ENCODE results near the gene SLC35E2B.
A peak's percentile ranks its signal among the peaks of the same experiment; 100 is the strongest.

The SLC35E2B gene

GRCh38 chr1:1669468-1670440, 22.8 kb downstream of the SLC35E2B start:
- Histone ChIP-seq H3K4me1 (ENCODE audit: insufficient read depth, low read length, severe bottlenecking) (peaks cover 2% of the 10 kb centered on the region), H3F3A (ENCODE audit: insufficient read depth, low read length) (no peaks in the 10 kb centered on the region), H3K9me3 (ENCODE audit: low read length) (no peaks in the 10 kb centered on the region), H3K9me2 (ENCODE audit: low read depth, low read length) (no peaks in the 10 kb centered on the region), H3K9ac (ENCODE audit: low read length) (no peak overlapping the region), H3K79me2 (ENCODE audit: insufficient read depth, low read length) (no peaks in the 10 kb centered on the region), H2AFZ (ENCODE audit: low read length) (no peak overlapping the region), H4K20me1 (ENCODE audit: insufficient read depth, low read length) (no peaks in the 10 kb centered on the region), H3K36me3 (ENCODE audit: insufficient read depth, low read length) (peaks cover 39% of the 10 kb centered on the region; the same call in 1 of the 2 replicates), H3K27me3 (ENCODE audit: insufficient read depth, low read length) (no peaks in the 10 kb centered on the region), H3K4me2 (ENCODE audit: low read length) (no peak overlapping the region), H3K27ac (ENCODE audit: low read depth, low read length, poor library complexity, severe bottlenecking) (no peak overlapping the region), H3K4me3 (ENCODE audit: low read depth, low read length, poor library complexity, severe bottlenecking) (no peak overlapping the region)
- no peak for TF ChIP-seq CTCF (IDR thresholded peaks at IDR 0.05; ENCODE audit: low read length)
- TF ChIP-seq EZH2 (IDR thresholded peaks at IDR 0.05; ENCODE audit: borderline replicate concordance, low read length), result no peak

GRCh38 chr1:1666526-1666925, 26.1 kb downstream of the SLC35E2B start:
- TF ChIP-seq CTCF (IDR thresholded peaks at IDR 0.05; ENCODE audit: low read length), result no peak
- no peak for TF ChIP-seq EZH2 (IDR thresholded peaks at IDR 0.05; ENCODE audit: borderline replicate concordance, low read length)

GRCh38 chr1:1665815-1666251, 26.8 kb downstream of the SLC35E2B start:
- no peak overlapping the region for H3K27ac ChIP-seq (ENCODE audit: low read depth, low read length, poor library complexity, severe bottlenecking)
- no peaks in the 10 kb centered on the region for H3F3A ChIP-seq (ENCODE audit: insufficient read depth, low read length)
- H3K79me2 ChIP-seq (ENCODE audit: insufficient read depth, low read length), result no peaks in the 10 kb centered on the region
- H3K4me2 ChIP-seq (ENCODE audit: low read length), result no peak overlapping the region
- H3K4me3 ChIP-seq (ENCODE audit: low read depth, low read length, poor library complexity, severe bottlenecking), result no peak overlapping the region
- TF ChIP-seq EZH2 (IDR thresholded peaks at IDR 0.05; ENCODE audit: borderline replicate concordance, low read length) (no peak), CTCF (IDR thresholded peaks at IDR 0.05; ENCODE audit: low read length) (peak; percentile 60)
- H3K9me2 ChIP-seq (ENCODE audit: low read depth, low read length), result no peaks in the 10 kb centered on the region
- H4K20me1 ChIP-seq (ENCODE audit: insufficient read depth, low read length), result no peaks in the 10 kb centered on the region
- H3K27me3 ChIP-seq (ENCODE audit: insufficient read depth, low read length), result no peaks in the 10 kb centered on the region
- H3K36me3 ChIP-seq (ENCODE audit: insufficient read depth, low read length), result peaks cover 25% of the 10 kb centered on the region; the same call in 1 of the 2 replicates
- H3K9me3 ChIP-seq (ENCODE audit: low read length), result no peaks in the 10 kb centered on the region
- H3K9ac ChIP-seq (ENCODE audit: low read length), result no peak overlapping the region
- no peaks in the 10 kb centered on the region for H3K4me1 ChIP-seq (ENCODE audit: insufficient read depth, low read length, severe bottlenecking)
- H2AFZ ChIP-seq (ENCODE audit: low read length), result no peak overlapping the region

More at GRCh38 chr1:1666526-1666925, 26.1 kb downstream of the SLC35E2B start:
- no peaks in the 10 kb centered on the region for H3F3A ChIP-seq (ENCODE audit: insufficient read depth, low read length)
- H3K27me3 ChIP-seq (ENCODE audit: insufficient read depth, low read length), result no peaks in the 10 kb centered on the region
- H3K27ac ChIP-seq (ENCODE audit: low read depth, low read length, poor library complexity, severe bottlenecking), result no peak overlapping the region
- no peaks in the 10 kb centered on the region for H4K20me1 ChIP-seq (ENCODE audit: insufficient read depth, low read length)
- no peaks in the 10 kb centered on the region for H3K9me2 ChIP-seq (ENCODE audit: low read depth, low read length)
- H3K9me3 ChIP-seq (ENCODE audit: low read length), result no peaks in the 10 kb centered on the region
- H3K36me3 ChIP-seq (ENCODE audit: insufficient read depth, low read length), result peaks cover 32% of the 10 kb centered on the region; the same call in 1 of the 2 replicates
- no peak overlapping the region for H3K9ac ChIP-seq (ENCODE audit: low read length)
- no peak overlapping the region for H3K4me3 ChIP-seq (ENCODE audit: low read depth, low read length, poor library complexity, severe bottlenecking)
- no peak overlapping the region for H2AFZ ChIP-seq (ENCODE audit: low read length)
- no peaks in the 10 kb centered on the region for H3K79me2 ChIP-seq (ENCODE audit: insufficient read depth, low read length)
- H3K4me1 ChIP-seq (ENCODE audit: insufficient read depth, low read length, severe bottlenecking), result no peaks in the 10 kb centered on the region
- H3K4me2 ChIP-seq (ENCODE audit: low read length), result no peak overlapping the region
